K562 (cell line): ENCODE measurements around the gene MAN1B1. TPM values are rescaled to one million over a fixed set of nuclear protein-coding genes. Genes with fewer than 3 reads are reported as not detected.

Source experiments
- ASH1L ChIP-seq: fragments of 450-650 bp; IDR thresholded peaks from 2 replicates; pipeline ENCODE4 v1.6.1; 2018; ENCODE audit warnings: borderline replicate concordance, mild to moderate bottlenecking, low read depth; ENCODE audit not compliant: partially characterized antibody
- CHCHD3 ChIP-seq: fragments of 250-450 bp; sonication (Bioruptor Pico); IDR thresholded peaks from 2 replicates; pipeline ENCODE4 v2.1.2; 2022; ENCODE audit warnings: mild to moderate bottlenecking
- CREM ChIP-seq: IDR thresholded peaks from 2 replicates; pipeline ENCODE4 v1.6.1; 2014; ENCODE audit warnings: antibody characterized with exemption, low read depth
- CXXC5 ChIP-seq: fragments of 250-450 bp; sonication (Bioruptor Pico); IDR thresholded peaks from 2 replicates; pipeline ENCODE4 v1.8.0; 2022; ENCODE audit warnings: inconsistent platforms, mild to moderate bottlenecking, moderate library complexity
- KAT2B ChIP-seq: IDR thresholded peaks from one replicate; pipeline ENCODE4 v1.6.1; 2012; ENCODE audit warnings: low read depth, mild to moderate bottlenecking, control low read depth, inconsistent platforms, low read length, moderate library complexity
- MIER1 ChIP-seq: fragments of 450-650 bp; IDR thresholded peaks from 2 replicates; pipeline ENCODE4 v1.6.1; 2016; ENCODE audit warnings: antibody characterized with exemption, mild to moderate bottlenecking, low read depth
- PHF8 ChIP-seq: fragments of 200-600 bp; sonication (generic); IDR thresholded peaks from 2 replicates; pipeline ENCODE4 v1.6.1; 2012; ENCODE audit warnings: mixed run types, mild to moderate bottlenecking, inconsistent platforms, low read length, moderate library complexity, borderline replicate concordance
- RB1 ChIP-seq: fragments of 450-650 bp; IDR thresholded peaks from 2 replicates; pipeline ENCODE4 v1.6.1; 2017; ENCODE audit warnings: low read depth, mild to moderate bottlenecking
- RBFOX2 ChIP-seq: fragments of 200-400 bp; formaldehyde crosslinking; IDR thresholded peaks from 2 replicates; pipeline ENCODE4 v1.6.1; 2017; ENCODE audit warnings: low read depth, mild to moderate bottlenecking, low read length, moderate library complexity
- SMAD2 ChIP-seq: fragments of 150-350 bp; IDR thresholded peaks from 2 replicates; pipeline ENCODE4 v1.6.1; 2014; ENCODE audit warnings: low read depth, mild to moderate bottlenecking, low read length
- SUPT5H ChIP-seq: fragments of 450-650 bp; IDR thresholded peaks from 2 replicates; pipeline ENCODE4 v1.6.1; 2016
- ZNF12 ChIP-seq: sonication (generic); formaldehyde crosslinking; IDR thresholded peaks from 2 replicates; pipeline ENCODE4 v1.4.0; 2020; ENCODE audit warnings: mild to moderate bottlenecking, missing genetic modification reagents
- polyA plus RNA-seq, 8 experiments: library from polyadenylated mRNA; depleted of rRNA in 4 of 8; stranded (reverse) in 5 of 8; unstranded in 3 of 8; fragments of >200 nt; fragmentation: Nextera tagmentation in 2 of 8; fragmentation: Illumina TruSeq in 1 of 8; extraction: Ambion mirVana in 2 of 8; extraction: Trizol in 1 of 8; gene quantifications; 2 replicates each; pipeline versions ENCODE4 v1.2.1 to v1.2.3, GENCODE V29; 2011 to 2014; ENCODE audit warnings: inconsistent platforms in 1 of 8, missing spikeins in 1 of 8
- total RNA-seq, 7 experiments: library from RNA; depleted of rRNA in 6 of 7; stranded (reverse); fragments of >200 nt in 6 of 7; fragmentation: Illumina TruSeq in 2 of 7; extraction: Trizol in 2 of 7; gene quantifications; 2 replicates each; pipeline versions ENCODE4 v1.2.1 to v1.2.3, GENCODE V29; 2011 to 2021; ENCODE audit warnings: low replicate concordance in 1 of 7
- TF ChIP-seq, protein P1 (sequence below), 2 experiments: fragments of 450-650 bp; conservative IDR thresholded peaks; 2 replicates each; pipeline ENCODE4 v1.6.1; 2017; ENCODE audit warnings: mild to moderate bottlenecking in 2 of 2, moderate library complexity in 2 of 2
- TF ChIP-seq, protein P2 (sequence below): fragments of 450-650 bp; IDR thresholded peaks from 2 replicates; pipeline ENCODE4 v1.6.1; 2016; ENCODE audit warnings: antibody characterized with exemption
- TF ChIP-seq, protein P3 (sequence below): fragments of 250-450 bp; sonication (Bioruptor Pico); IDR thresholded peaks from 2 replicates; pipeline ENCODE4 v1.8.0; 2021; ENCODE audit warnings: moderate library complexity, mild to moderate bottlenecking, inconsistent platforms
- TF ChIP-seq, protein P4 (sequence below), 2 experiments: fragments of 450-650 bp; IDR thresholded peaks; 2 replicates each; pipeline ENCODE4 v1.6.1; 2016
- TF ChIP-seq, protein P5 (sequence below): fragments of 450-650 bp; IDR thresholded peaks from 2 replicates; pipeline ENCODE4 v1.6.1; 2016; ENCODE audit warnings: mild to moderate bottlenecking

The MAN1B1 gene
- total and polyA plus RNA-seq, 9 of the 15 experiments (the other 6 are each of a cell fraction or from before 2014, with no cell fraction given): 0.55 to 36.6 (median 27.3) TPM

DNA sequence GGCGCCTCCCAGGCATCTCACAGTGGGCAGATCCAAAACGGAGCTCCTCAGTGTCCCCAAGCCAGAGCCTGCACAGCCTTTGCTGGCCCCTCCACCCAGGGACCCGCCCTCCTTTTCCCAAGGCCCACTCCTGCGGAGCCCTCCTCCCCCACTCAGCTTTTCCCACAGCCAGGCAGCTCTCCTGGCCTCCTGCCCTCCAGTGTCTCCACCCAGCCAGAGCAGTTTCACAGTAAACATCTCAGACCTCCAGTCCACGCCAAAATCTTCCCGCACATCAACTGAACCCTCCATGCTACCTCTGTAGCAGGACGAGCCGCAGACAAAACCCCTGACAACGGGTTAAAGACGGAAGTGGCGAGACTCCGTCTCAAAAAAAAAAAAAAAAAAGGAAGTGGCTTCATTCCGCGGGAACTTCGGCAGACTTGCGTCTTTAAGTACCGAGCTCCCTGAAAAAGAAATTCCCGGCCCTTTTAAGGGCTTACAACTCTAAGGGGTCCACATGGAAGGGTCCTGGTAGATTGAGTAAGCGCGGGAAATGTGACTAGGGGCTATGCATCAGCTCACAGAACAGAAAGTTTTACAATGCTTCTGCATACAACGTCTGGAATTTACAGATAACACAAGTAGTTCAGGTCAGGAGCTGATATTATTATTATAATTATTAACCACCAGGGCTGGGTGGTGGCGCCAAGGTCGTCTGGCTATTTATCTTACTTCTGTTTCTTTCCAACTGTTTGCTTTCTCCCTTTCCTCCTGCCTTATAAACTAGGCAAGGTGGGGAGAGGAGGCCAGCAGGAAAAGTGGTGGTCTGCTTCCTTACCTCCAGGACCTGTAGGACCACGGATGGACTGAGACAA is 40.7 kb downstream of the MAN1B1 start (continued):
- TF ChIP-seq, protein P1, sequence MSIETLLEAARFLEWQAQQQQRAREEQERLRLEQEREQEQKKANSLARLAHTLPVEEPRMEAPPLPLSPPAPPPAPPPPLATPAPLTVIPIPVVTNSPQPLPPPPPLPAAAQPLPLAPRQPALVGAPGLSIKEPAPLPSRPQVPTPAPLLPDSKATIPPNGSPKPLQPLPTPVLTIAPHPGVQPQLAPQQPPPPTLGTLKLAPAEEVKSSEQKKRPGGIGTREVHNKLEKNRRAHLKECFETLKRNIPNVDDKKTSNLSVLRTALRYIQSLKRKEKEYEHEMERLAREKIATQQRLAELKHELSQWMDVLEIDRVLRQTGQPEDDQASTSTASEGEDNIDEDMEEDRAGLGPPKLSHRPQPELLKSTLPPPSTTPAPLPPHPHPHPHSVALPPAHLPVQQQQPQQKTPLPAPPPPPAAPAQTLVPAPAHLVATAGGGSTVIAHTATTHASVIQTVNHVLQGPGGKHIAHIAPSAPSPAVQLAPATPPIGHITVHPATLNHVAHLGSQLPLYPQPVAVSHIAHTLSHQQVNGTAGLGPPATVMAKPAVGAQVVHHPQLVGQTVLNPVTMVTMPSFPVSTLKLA (conservative IDR thresholded peaks at IDR 0.05): peak in 1 of 2 experiments; percentile 58; a peak in 2 of 4 replicates
- TF ChIP-seq ZNF12 (CRISPR knock-in tag) (peak; percentile 61; the same call in 1 of the 2 replicates), RB1 (peak; percentile 54; the same call in 1 of the 2 replicates), MIER1 (peak; percentile 59; the same call in 1 of the 2 replicates), KAT2B (no peak), CXXC5 (CRISPR knock-in tag) (peak; percentile 69), SMAD2 (no peak), RBFOX2 (peak; percentile 32; the same call in 1 of the 2 replicates), SUPT5H (0 out of 2 replicates have a peak, but pooled peaks have one; percentile 40), CREM (0 out of 2 replicates have a peak, but pooled peaks have one; percentile 7), CHCHD3 (no peak), ASH1L (peak; percentile 39), PHF8 (peak; percentile 36; the same call in 1 of the 2 replicates)
- TF ChIP-seq, protein P2, sequence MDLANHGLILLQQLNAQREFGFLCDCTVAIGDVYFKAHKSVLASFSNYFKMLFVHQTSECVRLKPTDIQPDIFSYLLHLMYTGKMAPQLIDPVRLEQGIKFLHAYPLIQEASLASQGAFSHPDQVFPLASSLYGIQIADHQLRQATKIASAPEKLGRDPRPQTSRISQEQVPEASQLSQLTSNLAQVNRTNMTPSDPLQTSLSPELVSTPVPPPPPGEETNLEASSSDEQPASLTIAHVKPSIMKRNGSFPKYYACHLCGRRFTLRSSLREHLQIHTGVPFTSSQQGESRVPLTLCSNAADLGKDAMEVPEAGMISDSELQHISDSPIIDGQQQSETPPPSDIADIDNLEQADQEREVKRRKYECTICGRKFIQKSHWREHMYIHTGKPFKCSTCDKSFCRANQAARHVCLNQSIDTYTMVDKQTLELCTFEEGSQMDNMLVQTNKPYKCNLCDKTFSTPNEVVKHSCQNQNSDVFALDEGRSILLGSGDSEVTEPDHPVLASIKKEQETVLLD: peak; percentile 33; the same call in 1 of the 2 replicates
- TF ChIP-seq, protein P3, sequence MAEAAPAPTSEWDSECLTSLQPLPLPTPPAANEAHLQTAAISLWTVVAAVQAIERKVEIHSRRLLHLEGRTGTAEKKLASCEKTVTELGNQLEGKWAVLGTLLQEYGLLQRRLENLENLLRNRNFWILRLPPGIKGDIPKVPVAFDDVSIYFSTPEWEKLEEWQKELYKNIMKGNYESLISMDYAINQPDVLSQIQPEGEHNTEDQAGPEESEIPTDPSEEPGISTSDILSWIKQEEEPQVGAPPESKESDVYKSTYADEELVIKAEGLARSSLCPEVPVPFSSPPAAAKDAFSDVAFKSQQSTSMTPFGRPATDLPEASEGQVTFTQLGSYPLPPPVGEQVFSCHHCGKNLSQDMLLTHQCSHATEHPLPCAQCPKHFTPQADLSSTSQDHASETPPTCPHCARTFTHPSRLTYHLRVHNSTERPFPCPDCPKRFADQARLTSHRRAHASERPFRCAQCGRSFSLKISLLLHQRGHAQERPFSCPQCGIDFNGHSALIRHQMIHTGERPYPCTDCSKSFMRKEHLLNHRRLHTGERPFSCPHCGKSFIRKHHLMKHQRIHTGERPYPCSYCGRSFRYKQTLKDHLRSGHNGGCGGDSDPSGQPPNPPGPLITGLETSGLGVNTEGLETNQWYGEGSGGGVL (CRISPR knock-in tag): no peak
- TF ChIP-seq, protein P4, sequence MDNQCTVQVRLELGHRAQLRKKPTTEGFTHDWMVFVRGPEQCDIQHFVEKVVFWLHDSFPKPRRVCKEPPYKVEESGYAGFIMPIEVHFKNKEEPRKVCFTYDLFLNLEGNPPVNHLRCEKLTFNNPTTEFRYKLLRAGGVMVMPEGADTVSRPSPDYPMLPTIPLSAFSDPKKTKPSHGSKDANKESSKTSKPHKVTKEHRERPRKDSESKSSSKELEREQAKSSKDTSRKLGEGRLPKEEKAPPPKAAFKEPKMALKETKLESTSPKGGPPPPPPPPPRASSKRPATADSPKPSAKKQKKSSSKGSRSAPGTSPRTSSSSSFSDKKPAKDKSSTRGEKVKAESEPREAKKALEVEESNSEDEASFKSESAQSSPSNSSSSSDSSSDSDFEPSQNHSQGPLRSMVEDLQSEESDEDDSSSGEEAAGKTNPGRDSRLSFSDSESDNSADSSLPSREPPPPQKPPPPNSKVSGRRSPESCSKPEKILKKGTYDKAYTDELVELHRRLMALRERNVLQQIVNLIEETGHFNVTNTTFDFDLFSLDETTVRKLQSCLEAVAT (IDR thresholded peaks at IDR 0.05): peak in 1 of 2 experiments; percentile 31; a peak in 1 of 4 replicates
- TF ChIP-seq, protein P5, sequence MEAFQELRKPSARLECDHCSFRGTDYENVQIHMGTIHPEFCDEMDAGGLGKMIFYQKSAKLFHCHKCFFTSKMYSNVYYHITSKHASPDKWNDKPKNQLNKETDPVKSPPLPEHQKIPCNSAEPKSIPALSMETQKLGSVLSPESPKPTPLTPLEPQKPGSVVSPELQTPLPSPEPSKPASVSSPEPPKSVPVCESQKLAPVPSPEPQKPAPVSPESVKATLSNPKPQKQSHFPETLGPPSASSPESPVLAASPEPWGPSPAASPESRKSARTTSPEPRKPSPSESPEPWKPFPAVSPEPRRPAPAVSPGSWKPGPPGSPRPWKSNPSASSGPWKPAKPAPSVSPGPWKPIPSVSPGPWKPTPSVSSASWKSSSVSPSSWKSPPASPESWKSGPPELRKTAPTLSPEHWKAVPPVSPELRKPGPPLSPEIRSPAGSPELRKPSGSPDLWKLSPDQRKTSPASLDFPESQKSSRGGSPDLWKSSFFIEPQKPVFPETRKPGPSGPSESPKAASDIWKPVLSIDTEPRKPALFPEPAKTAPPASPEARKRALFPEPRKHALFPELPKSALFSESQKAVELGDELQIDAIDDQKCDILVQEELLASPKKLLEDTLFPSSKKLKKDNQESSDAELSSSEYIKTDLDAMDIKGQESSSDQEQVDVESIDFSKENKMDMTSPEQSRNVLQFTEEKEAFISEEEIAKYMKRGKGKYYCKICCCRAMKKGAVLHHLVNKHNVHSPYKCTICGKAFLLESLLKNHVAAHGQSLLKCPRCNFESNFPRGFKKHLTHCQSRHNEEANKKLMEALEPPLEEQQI: no peak
